ENCODE results near the gene PRKD1.

GRCh38 chr14:29553427-29553826 lies 374.2 kb downstream of the PRKD1 start:
- TF ChIP-seq CTCF (IDR thresholded peaks at IDR 0.05): no peak
- TF ChIP-seq EZH2 (IDR thresholded peaks at IDR 0.05; ENCODE audit: borderline replicate concordance, insufficient read depth, low read depth, low read length, poor library complexity, severe bottlenecking): no peak
